Esophagus squamous epithelium (tissue), 5 donors: ENCODE measurements around the gene RAD23A. TPM values are rescaled to one million over a fixed set of nuclear protein-coding genes. Genes with fewer than 3 reads are reported as not detected.
"Not testable (repeated sequence)": the region's sequence is repeated elsewhere in the genome, so short reads cannot be mapped to it uniquely, and the experiment has no call there.

Source experiments
- DNase-seq: peaks from one replicate; lab custom pipeline; 2025; lab: John Stamatoyannopoulos, UW
- H3K27ac ChIP-seq, 4 donors: fragments of 200-600 bp; sonication (generic); one replicate each; pipeline ENCODE4 v1.5.1; 2016 to 2019; ENCODE audit warnings: mild to moderate bottlenecking in 1 of 4
- H3K27me3 ChIP-seq, 4 donors: fragments of 200-600 bp; sonication (generic); 1 replicate in 3 of 4; 2 replicates in 1 of 4; pipeline versions ENCODE4 v1.5.1 to v1.6.0; 2017 to 2021; ENCODE audit warnings: antibody characterized with exemption in 1 of 4
- H3K36me3 ChIP-seq, 3 donors: fragments of 200-600 bp; sonication (generic); one replicate each; pipeline ENCODE4 v1.5.1; 2016 to 2019
- H3K4me1 ChIP-seq, 3 donors: fragments of 200-600 bp; sonication (generic); one replicate each; pipeline ENCODE4 v1.5.1; 2017 to 2019
- H3K4me3 ChIP-seq, 4 donors: fragments of 200-600 bp; sonication (generic); 1 replicate in 3 of 4; 2 replicates in 1 of 4; pipeline ENCODE4 v1.5.1; 2016 to 2019; ENCODE audit warnings: mild to moderate bottlenecking in 2 of 4, moderate library complexity in 1 of 4
- H3K9me3 ChIP-seq, 3 donors: fragments of 200-600 bp; sonication (generic); one replicate each; pipeline ENCODE4 v1.5.1; 2016 to 2019
- CTCF ChIP-seq, 6 experiments: fragments of 450-650 bp in 4 of 6; fragments of 200-600 bp in 2 of 6; sonication (generic) in 2 of 6; IDR thresholded peaks; one replicate each; pipeline ENCODE4 v1.5.1; 2016 to 2019; ENCODE audit warnings: antibody characterized with exemption in 6 of 6, mild to moderate bottlenecking in 4 of 6, moderate library complexity in 4 of 6
- POLR2A ChIP-seq, 4 donors: fragments of 450-650 bp; IDR thresholded peaks; one replicate each; pipeline ENCODE4 v1.6.1; 2017; ENCODE audit warnings: antibody characterized with exemption in 4 of 4, mild to moderate bottlenecking in 4 of 4, moderate library complexity in 3 of 4
- WGBS, 2 donors: methylation state at CpG; one replicate each; pipeline ENCODE4 v1.1.5; 2018; 5-methylcytosine and 5-hydroxymethylcytosine counted together
- intact Hi-C: fragments of 100-400 bp; cut with DNase I; formaldehyde crosslinking; loops from one replicate; pipeline ENCODE4 v1.15.0; 2022
- total RNA-seq, 4 donors: library from RNA; depleted of rRNA; stranded (reverse); fragments of >200 nt; gene quantifications; one replicate each; pipeline ENCODE4 v1.1.0, GENCODE V29; 2016
- donor health status: DM: yes; HTN: yes; CAD: no.

RAD23A gene
- total RNA-seq, 4 donors from 2014 or later: 67.7 to 87.4 (median 82.4) TPM

GRCh38 chr19:12974301-12975220, 28.9 kb downstream of the RAD23A start:
- TF ChIP-seq CTCF (IDR thresholded peaks at IDR 0.05) (no peak), POLR2A (IDR thresholded peaks at IDR 0.05) (no peak)
- DNase-seq: no peak
- no peak overlapping the region for H3K27ac ChIP-seq
- H3K4me3 ChIP-seq: no peak overlapping the region
- no peaks in the 10 kb centered on the region for H3K36me3 ChIP-seq
- H3K4me1 ChIP-seq: peaks cover 0 to 9% (median 0%) of the 10 kb centered on the region in 3 donors
- no peaks in the 10 kb centered on the region for H3K9me3 ChIP-seq
- intact Hi-C loops: loop anchor here (5.0 kb wide), 1 partner anchor 288 kb away; no protein-coding TSS in a partner anchor
- 48 to 59% methylated on average over 5 to 6 of the region's 19 CpGs for WGBS, 2 donors
- peaks cover 0 to 11% (median 0%) of the 10 kb centered on the region in 4 donors for H3K27me3 ChIP-seq

- 74 to 90% methylated on average over 2 to 9 of the region's 17 CpGs for WGBS, 2 donors
- Histone ChIP-seq H3K27me3 (peaks cover 0 to 11% (median 0%) of the 10 kb centered on the region in 4 donors), H3K4me3 (no peak overlapping the region), H3K27ac (peak overlapping the region in 1 of 4 donors; percentile 33), H3K4me1 (peaks cover 0 to 4% (median 0%) of the 10 kb centered on the region in 3 donors), H3K36me3 (no peaks in the 10 kb centered on the region), H3K9me3 (no peaks in the 10 kb centered on the region)
- no peak for DNase-seq
- intact Hi-C loops: loop anchor here (5.0 kb wide), 1 partner anchor 287 kb away; no protein-coding TSS in a partner anchor
- no peak for TF ChIP-seq POLR2A (IDR thresholded peaks at IDR 0.05)
- TF ChIP-seq CTCF (IDR thresholded peaks at IDR 0.05): no peak
Measured at GRCh38 chr19:12975221-12975741, 29.6 kb downstream of the RAD23A start.

GRCh38 chr19:12976109-12976508, 30.4 kb downstream of the RAD23A start:
- H3K4me3 ChIP-seq, H3K27ac ChIP-seq, H3K4me1 ChIP-seq, H3K9me3 ChIP-seq, H3K36me3 ChIP-seq, DNase-seq: not testable (repeated sequence)
- WGBS, 2 donors: 62 to 63% methylated on average over 6 to 7 of the region's 7 CpGs
- H3K27me3 ChIP-seq: peaks cover 0 to 11% (median 0%) of the 10 kb centered on the region in 4 donors
- intact Hi-C loops: loop anchor here (5.0 kb wide), 1 partner anchor 286 kb away; no protein-coding TSS in a partner anchor

GRCh38 chr19:12979974-12980373, 34.3 kb downstream of the RAD23A start:
- Histone ChIP-seq H3K27ac (no peak overlapping the region), H3K4me1 (peaks cover 0 to 17% (median 0%) of the 10 kb centered on the region in 3 donors), H3K9me3 (no peaks in the 10 kb centered on the region), H3K36me3 (no peaks in the 10 kb centered on the region), H3K27me3 (peaks cover 0 to 9% (median 0%) of the 10 kb centered on the region in 4 donors), H3K4me3 (no peak overlapping the region)
- TF ChIP-seq CTCF (IDR thresholded peaks at IDR 0.05) (no peak), POLR2A (IDR thresholded peaks at IDR 0.05) (no peak)
- DNase-seq: no peak
- intact Hi-C loops: loop anchor here (5.0 kb wide), 3 partner anchors 82 to 282 kb away; no protein-coding TSS in a partner anchor
- 76 to 92% methylated on average over 3 of the region's 3 CpGs for WGBS, 2 donors

GRCh38 chr19:12982648-12983047, 37.0 kb downstream of the RAD23A start:
- intact Hi-C loops: loop anchor here (5.0 kb wide), 2 partner anchors 80 to 110 kb away; no protein-coding TSS in a partner anchor
- 87 to 90% methylated on average over 3 to 6 of the region's 6 CpGs for WGBS, 2 donors

More at GRCh38 chr19:12982648-12983047, 37.0 kb downstream of the RAD23A start:
- Histone ChIP-seq H3K27me3 (no peaks in the 10 kb centered on the region), H3K4me3 (no peak overlapping the region), H3K27ac (no peak overlapping the region), H3K36me3 (no peaks in the 10 kb centered on the region), H3K9me3 (no peaks in the 10 kb centered on the region), H3K4me1 (peaks cover 0 to 22% (median 0%) of the 10 kb centered on the region in 3 donors)
- TF ChIP-seq POLR2A (IDR thresholded peaks at IDR 0.05) (no peak), CTCF (IDR thresholded peaks at IDR 0.05) (no peak)
- DNase-seq: no peak
